ENCODE measurements around the gene USHBP1.

Gene USHBP1

GRCh38 chr19:17263712-17264640 lies 569 bp downstream of the USHBP1 start:
- no peak for DNase-seq (ENCODE audit: low read depth)

- no peak for DNase-seq (ENCODE audit: low read depth)
Observed at GRCh38 chr19:17262557-17262956, 2.0 kb downstream of the USHBP1 start.

- peak; percentile 85 for DNase-seq (ENCODE audit: low read depth)
Observed at GRCh38 chr19:17260842-17261325, 3.7 kb downstream of the USHBP1 start.

GRCh38 chr19:17259934-17260333 lies 4.6 kb downstream of the USHBP1 start:
- no peak for DNase-seq (ENCODE audit: low read depth)

GRCh38 chr19:17259118-17259780 lies 5.3 kb downstream of the USHBP1 start:
- no peak for DNase-seq (ENCODE audit: low read depth)

GRCh38 chr19:17256130-17256529 lies 8.4 kb downstream of the USHBP1 start:
- no peak for DNase-seq (ENCODE audit: low read depth)

- no peak for DNase-seq (ENCODE audit: low read depth)
Observed at GRCh38 chr19:17255150-17255621, 9.4 kb downstream of the USHBP1 start.

- DNase-seq (ENCODE audit: low read depth) = no peak
Observed at GRCh38 chr19:17254636-17255035, 9.9 kb downstream of the USHBP1 start.

GRCh38 chr19:17249887-17250548 lies 14.5 kb downstream of the USHBP1 start:
- DNase-seq (ENCODE audit: low read depth) = no peak

GRCh38 chr19:17248011-17248776 lies 16.4 kb downstream of the USHBP1 start:
- DNase-seq (ENCODE audit: low read depth) = no peak

- DNase-seq (ENCODE audit: low read depth) = no peak
Observed at GRCh38 chr19:17246681-17247425, 17.7 kb downstream of the USHBP1 start.

- DNase-seq (ENCODE audit: low read depth) = no peak
Observed at GRCh38 chr19:17245535-17245984, 19.0 kb downstream of the USHBP1 start, which contains the start of gene NR2F6. Gene NR2F6, minus strand, starts transcription at chr19:17245919. Its CDS starts 699 bp downstream, at chr19:17245220.

GRCh38 chr19:17244618-17245534 lies 19.7 kb downstream of the USHBP1 start:
- no peak for DNase-seq (ENCODE audit: low read depth)

- no peak for DNase-seq (ENCODE audit: low read depth)
Observed at GRCh38 chr19:17243830-17244617, 20.5 kb downstream of the USHBP1 start.

GRCh38 chr19:17243211-17243829 lies 21.2 kb downstream of the USHBP1 start:
- DNase-seq (ENCODE audit: low read depth) = no peak

- no peak for DNase-seq (ENCODE audit: low read depth)
Observed at GRCh38 chr19:17242431-17243208, 21.9 kb downstream of the USHBP1 start.

GRCh38 chr19:17240826-17241399 lies 23.6 kb downstream of the USHBP1 start:
- DNase-seq (ENCODE audit: low read depth) = no peak
